GM19351 (cell line): ENCODE data around the gene IFITM5.

Experiments
- ATAC-seq: cut with Tn5 transposase; IDR thresholded peaks from one replicate; pipeline ENCODE4 v1.9.1; 2021; ENCODE audit warnings: mild to moderate bottlenecking, moderate library complexity; ENCODE audit not compliant: unreplicated experiment

IFITM5 gene

DNA sequence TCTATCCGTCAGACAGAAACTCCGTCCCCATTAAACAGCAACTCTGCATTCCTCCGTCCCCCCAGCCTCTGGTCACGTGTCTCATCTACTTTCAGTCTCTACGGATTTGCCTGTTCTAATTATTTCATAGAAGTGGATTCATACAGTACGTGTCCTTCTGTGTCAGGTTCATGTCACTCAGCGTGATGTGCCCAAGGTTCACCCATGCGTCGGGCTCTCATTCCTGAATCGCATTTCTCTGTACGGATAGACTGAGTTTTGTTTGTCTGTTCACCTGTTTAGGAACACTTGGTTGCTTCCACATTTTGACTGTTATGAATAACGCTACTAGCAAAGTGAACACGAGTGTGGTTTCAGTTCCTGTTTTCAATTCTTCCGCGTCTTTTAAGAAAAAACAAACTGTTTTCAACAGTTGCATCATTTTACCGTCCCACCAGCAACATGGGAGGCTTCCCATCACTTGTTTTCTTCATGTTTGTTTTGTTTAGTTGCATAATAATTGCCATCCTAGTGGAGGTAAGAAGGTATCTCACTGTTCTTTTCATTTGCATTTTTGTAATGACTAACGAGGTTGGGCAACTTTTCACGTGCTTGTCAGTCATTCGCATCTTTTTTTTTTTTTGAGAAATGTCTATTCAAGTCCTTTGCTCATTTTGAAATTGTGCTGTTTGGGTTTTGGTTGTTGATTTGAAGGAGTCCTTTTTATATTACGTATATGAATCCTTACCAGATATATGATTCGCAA, 30.0 kb downstream of the IFITM5 start:
- peak; percentile 64 for ATAC-seq

DNA sequence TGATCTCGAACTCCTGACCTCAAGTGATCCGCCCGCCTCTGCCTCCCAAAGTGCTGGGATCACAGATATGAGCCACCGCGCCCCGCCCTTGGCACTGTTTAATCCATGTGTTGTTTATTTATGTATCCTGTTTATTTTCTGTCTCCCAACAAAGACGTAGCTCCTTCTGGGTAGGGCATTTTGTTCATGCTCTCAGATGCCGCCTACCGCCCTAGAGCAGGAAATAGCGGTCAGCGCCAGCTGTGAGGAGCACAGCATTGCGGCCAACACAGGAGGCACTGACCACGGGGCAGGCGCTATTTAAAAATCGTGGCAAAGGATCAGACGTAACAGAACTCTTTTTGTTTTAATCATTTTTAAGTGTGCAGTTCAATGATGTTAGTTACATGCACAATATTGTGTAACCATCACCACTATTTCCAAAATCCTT, 30.6 kb downstream of the IFITM5 start:
- peak; percentile 47 for ATAC-seq

DNA sequence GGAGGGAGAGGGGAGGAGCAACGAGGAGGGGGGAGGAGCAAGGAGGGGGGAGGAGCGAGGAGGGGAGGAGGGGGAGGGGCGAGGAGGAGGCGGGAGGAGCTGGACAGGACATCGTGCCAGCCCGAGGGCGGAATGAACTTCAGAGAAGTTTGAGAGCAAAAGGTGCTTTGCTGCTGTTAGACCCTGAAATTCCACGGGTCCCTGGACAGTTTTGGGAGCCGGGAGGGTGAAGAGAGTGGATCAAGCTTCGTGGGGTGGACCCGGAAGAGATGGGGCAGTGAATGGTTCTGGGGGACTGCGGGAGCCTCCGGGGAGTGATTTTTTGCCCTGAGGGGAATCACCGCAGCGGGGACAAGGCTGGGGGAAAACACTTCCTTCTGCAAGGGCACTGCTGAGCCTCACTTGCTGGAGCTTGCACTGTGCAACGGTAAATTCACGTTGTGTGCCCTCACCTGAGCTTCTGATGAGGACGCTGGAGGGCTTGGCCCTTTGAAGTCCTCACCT, 31.8 kb downstream of the IFITM5 start:
- no peak for ATAC-seq

DNA sequence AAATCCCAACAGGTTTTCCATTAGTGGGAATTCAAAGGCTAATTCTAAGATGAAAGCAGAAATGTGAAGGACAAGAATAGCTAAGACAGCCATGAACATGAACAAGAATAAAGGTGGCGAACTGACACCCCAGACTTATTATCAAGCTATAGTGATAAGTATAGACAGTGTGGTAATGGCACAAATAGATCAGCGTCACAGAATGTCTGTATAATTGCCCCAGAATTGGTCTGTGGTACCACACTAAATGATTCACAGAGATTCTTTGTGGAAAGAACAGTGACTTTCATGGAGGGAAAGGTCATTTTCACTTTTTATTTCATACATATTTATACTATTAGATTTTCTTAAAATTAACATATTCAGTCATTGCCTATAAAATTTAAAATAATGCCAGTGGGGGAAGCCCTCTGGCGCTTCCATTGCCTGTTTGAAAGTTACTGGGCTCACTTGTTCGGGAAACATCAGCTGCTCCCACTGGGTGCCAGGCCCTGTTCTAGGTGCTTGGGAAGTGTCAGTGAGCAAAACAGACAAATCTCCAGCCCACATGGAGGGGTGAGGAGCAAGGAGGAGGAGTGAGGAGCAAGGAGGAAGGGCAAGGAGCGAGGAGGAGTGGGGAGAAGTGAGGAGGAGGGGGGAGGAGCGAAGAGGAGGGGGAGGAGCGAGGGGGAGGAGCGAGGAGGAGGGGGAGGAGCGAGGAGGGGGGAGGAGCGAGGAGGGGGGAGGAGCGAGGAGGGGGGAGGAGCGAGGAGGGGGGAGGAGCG, 32.5 kb downstream of the IFITM5 start:
- no peak for ATAC-seq

- no peak for ATAC-seq
These were observed 37.7 kb downstream of the IFITM5 start for GRCh38 chr11:261624-262023.

- ATAC-seq, result no peak
These were observed 39.9 kb downstream of the IFITM5 start for GRCh38 chr11:259413-259812.

DNA sequence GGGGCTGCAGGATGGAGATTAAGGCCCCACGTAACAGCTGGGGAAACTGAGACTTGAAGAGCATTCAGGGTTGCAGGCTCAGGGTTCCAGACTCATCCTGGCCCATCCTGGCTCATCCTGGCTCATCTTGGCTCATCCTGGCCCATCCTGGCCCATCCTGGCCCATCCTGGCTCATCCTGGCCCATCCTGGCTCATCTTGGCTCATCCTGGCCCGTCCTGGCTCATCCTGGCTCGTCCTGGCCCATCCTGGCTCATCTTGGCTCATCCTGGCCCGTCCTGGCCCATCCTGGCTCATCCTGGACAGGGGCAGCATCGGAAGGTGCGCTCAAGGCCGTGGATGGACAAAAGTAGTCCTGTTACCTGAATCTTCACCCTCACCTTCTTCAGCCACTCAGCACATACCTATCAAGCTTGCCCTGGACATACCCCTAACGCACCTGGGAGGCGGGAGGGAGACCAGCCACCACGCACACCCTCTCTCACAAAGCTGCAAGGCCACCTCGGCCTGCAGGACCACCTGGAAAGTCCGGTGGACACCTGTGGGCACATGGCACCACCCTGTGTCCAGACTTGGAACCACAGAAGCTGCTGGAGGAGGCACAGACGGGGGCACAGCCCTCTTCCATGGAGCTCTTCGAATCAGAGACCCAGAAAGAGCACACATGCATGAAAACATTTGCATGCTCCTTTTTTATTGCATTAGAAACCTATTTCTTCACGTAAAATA, 41.4 kb downstream of the IFITM5 start:
- no peak for ATAC-seq

- no peak for ATAC-seq
These were observed 42.2 kb downstream of the IFITM5 start for GRCh38 chr11:256952-257737.

GRCh38 chr11:255816-256215, 43.5 kb downstream of the IFITM5 start:
- ATAC-seq, result no peak

DNA sequence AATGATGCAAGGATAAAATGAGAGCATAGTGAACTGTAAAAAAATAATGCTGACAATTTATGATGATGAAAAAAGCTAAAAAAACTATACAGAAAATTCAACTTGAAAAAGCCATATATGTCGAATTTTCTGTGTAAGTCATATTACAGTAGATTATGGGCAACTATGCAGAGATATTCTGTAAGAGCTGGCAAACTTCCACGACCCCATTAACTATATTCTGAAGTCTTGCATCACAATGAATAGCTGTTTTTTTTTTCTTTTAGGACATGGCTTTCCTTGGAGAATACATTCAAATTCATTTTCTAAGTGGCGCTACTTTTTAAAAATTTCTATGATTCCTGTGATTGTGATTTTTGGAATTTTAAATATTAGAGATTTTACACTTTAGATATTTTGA, 44.1 kb downstream of the IFITM5 start:
- no peak for ATAC-seq

GRCh38 chr11:253886-254270, 45.4 kb downstream of the IFITM5 start:
- no peak for ATAC-seq

GRCh38 chr11:253160-253885, 46.0 kb downstream of the IFITM5 start:
- ATAC-seq, result no peak

GRCh38 chr11:252666-253065, 46.7 kb downstream of the IFITM5 start:
- no peak for ATAC-seq

DNA sequence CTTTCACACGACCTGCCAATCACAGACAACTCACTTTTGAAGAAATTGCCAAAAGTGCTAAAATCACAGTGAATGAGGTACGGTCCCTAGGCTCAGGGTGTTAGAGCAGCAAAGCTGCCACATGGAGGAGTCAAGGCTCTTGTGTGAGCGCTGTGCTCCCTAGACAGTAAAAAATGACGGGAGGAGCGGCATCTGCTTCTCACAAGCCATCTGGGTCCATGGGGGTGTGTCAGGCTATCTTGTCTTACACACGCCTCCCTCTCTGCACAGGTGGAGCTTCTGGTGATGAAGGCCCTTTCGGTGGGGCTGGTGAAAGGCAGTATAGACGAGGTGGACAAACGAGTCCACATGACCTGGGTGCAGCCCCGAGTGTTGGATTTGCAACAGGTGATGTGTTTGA, 47.8 kb downstream of the IFITM5 start:
- ATAC-seq, result no peak

DNA sequence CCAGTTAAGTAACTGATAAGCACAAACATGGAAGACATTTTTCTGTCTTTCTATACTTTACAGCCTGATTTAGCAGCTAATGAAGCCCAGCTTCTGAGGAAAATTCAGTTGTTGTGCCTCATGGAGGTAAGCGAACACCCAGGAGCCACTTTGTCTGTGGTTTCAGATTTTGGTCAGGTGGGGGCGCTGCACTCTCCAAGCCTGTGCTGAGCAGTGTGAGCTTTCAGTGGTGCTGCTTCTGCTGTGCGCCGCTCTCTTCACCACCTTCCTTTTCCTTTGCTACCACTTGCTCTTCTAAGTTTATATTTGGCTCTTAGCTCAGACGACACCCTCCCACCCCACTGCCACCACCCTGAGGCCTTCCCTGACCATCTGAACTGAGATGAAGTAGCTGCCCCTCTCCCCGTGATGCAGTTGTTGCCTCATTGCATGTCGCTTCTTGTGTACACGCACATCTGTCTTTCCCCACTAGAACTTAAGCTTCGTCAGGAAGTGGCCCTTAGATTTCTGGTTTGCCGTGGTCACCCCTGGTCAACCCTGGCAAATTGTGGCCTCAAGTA, 48.5 kb downstream of the IFITM5 start:
- no peak for ATAC-seq

- no peak for ATAC-seq
These were observed 49.1 kb downstream of the IFITM5 start for GRCh38 chr11:250274-250673.

GRCh38 chr11:249062-249461, 50.3 kb downstream of the IFITM5 start:
- no peak for ATAC-seq
